Measurements from ENCODE around the gene FAAH2.

- TF ChIP-seq CTCF (IDR thresholded peaks at IDR 0.05) (no peak), POLR2A (IDR thresholded peaks at IDR 0.05) (no peak)
Observed at GRCh38 chrX:57519578-57520118, 233.1 kb downstream of the FAAH2 start.
